ENCODE results near the gene MAGIX.
"Not testable (repeated sequence)": the region's sequence is repeated elsewhere in the genome, so short reads cannot be mapped to it uniquely, and the experiment has no call there.

MAGIX gene

DNA sequence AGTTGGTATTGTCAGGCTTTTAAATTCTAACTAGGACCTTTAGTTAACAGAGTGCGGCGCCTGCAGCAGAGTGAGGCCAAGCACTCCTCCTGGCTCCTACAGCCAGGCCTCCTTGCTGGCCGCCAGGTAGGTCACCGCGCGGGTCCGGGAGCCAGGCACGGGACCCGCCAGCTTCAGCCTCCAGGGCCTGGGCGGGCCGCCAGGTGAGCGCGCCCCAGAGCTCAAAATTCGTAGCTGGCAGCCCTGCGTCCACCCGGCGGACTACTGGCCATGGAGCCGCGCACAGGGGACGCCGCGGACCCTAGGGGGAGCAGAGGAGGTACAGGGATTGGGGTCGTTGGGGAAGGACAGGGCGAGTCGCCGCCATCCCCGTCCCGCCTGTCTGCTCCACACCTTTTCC, at the start of gene MAGIX:
MAGIX (plus strand) TSS at position 139 of the 400 bp plus-strand sequence; CDS start at position 271, 132 bp downstream.
- no peak for FAIRE-seq

DNA sequence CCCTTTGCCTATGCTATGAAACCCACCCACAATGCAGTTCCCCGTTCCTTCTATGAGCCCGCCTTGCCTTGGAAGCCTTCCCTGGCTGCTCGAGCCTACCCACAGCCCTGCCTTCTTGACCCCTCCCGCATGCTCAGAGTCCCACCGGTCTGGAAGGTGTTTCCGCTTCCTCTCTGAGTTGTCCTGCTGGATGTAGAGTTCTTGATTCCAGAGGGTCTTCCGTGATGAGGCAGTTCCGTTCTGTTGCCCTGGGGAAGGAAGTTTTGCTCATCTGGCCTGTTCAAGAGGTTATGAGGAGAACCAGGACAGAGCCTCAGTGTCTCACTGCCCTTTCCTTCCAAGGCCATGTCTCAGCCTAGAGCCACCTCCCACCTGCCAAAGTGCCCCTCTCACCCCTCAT, 46.5 kb upstream of the MAGIX start:
- no peak for FAIRE-seq

DNA sequence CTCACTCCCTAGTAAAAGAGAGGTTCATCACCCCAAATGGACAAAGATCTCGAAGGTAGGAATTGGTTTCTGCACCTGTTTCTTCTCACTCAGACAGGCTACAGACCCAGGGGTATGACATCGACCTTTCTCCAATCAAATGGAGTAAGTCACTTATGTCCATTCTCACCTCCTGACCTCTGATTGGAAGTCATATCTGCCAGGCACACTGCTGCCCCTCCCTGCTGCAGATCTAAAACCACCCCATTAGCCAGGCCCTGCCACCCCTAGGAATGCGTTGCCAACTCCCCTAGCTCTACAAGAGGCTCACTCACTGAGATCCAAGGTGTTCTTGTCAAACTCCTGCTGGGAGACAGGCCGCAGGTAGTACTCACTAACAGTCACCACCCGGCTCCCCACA, 45.8 kb upstream of the MAGIX start:
- no peak for FAIRE-seq

DNA sequence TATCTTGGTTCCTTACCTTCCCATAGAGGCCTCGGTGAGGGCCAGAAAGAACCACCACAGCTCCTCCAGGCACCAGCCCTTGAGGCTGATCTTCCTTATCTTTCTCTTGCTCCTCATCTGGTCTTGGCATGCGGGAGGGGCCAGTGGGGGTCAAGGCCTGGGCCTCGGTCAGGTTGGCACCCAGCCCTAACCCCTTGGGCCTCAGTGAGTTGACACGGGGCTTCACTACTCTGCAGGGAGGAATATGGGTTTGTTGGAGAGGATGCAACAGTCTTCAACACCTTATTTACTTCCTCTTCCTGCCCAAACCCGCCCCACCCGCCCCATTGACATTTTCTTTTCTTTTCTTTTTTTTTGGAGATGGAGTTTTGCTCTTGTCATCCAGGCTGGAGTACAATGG, 45.0 kb upstream of the MAGIX start:
- no peak for FAIRE-seq

DNA sequence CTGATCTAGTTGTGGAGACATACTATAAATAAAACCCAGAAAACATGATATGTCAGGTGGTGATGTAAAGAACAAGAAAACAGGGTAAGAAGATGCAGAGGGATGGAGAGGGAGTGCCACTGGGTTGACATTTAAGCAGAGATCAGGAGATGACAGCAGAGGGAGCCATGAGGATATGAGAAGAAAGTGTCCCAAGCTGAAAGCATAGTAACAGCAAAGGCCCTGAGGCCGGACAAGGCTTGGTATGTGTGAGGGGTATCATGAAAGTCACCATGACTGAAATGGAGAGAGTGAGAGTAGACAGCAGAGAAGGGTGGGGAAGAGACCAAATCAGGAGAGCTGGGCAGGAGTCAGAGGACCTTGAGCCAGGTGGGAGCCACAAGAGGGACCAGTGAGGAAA, 42.5 kb upstream of the MAGIX start:
- no peak for FAIRE-seq

DNA sequence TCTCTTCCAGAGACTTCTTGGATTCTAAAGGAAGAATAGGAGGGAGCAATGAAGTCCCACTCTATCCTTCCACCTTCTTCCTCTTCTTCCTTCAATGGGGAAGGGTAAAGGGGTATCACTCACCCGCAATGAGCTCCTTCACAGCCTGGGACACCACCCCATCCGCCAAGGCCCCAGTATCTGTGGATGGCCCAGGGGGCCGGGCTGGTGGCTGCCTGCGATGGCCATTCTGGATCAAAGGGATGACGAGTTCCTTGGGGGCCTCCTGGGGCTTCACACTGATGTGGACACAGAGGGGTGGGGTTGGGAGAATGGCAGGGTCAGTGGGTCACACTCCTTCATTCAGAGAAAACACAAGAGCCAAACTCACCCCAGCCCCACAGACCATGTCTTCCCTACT, 40.1 kb upstream of the MAGIX start:
- no peak for FAIRE-seq

DNA sequence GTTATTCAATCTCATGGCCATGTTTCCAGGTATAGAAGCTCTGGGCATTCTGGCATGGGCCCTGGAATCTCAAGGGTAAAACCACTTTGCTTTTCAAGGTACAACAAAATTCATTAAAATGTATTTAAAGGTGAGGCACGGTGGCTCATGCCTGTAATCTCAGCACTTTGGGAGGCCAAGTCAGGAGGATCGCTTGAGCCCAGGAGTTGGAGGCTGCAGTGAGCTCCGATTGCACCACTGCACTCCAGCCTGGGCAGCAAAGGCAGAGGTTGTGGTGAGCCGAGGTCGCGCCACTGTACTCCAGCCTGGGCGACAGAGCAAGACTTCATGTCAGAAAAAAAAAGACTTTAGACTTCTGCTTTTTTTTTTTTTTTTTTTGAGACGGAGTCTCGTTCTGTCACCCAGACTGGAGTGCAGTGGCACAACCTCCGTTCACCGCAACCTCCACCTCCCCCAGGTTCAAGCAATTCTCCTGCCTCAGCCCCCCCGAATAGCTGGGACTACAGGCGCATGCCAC, 34.8 kb upstream of the MAGIX start:
- not testable (repeated sequence) for FAIRE-seq

DNA sequence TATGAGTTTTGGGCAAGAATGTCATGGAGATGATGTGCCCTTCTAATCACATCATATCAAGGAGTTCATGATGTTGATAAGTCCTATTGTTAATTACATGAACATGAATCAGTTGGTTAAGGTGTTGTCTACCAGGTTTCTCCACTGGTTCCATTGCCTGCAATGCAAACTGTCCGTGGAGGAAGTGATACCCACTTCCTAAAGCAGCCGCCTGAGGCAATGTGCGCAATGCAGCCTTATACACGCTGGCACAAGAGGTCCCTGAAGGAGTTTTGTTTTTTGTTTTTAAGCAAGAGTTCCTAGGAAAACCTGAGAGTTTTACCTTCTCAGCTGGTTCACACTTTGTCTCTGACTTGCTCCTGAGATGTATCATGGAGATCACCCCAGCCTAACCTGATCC, 33.1 kb upstream of the MAGIX start:
- FAIRE-seq, result no peak

DNA sequence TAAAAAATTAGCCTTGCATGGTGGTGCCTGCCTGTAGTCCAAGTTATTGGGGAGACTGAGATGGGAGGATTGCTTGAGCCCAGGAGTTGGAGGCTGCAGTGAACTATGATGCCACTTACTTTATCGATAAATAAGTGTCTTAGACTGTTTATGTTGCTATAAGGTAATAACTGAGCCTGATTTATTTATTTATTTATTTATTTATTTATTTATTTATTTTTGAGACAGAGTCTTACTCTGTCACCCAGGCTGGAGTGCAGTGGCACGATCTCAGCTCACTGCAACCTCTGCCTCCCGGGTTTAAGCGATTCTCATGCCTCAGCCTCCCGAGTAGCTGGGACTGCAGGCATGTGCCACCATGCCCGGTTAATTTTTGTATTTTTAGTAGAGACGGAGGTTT, 30.3 kb upstream of the MAGIX start:
- FAIRE-seq, result not testable (repeated sequence)

DNA sequence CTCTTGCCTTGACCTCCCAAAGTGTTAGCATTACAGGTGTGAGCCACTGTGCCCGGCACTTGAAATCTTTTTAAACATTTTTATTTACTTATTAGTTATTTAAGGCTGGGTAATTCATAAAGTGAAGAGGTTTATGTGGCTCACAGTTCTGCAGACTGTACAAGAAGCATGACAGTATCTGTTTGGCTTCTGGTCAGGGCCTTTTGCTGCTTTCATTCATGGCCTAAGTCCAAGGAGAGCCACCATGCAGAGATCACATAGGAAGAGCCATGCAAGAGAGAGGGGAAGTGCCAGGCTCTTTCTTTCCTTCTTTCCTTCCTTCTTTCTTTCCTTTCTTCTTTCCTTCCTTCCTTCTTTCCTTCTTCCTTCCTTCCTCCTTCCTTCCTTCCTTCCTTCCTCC, 28.8 kb upstream of the MAGIX start:
- no peak for FAIRE-seq

DNA sequence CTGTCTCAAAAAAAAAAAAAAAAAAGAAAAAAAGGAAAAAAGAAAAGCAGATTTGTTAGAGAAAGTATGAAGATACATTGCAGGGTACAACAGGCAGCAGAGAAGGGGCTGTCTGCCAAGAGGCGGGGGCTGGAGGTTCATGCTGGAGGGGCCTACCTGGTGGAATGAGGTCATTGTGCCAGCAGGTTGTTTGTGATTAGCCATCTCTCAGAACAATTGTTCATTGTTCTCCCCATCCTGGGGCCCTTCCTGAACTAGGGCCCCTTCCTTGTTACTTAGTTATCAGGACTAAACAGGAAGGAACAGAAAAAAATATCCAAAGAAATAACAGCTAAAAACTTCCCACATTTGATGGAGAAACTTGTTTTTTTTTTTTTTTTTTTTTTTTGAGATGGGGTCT, 25.1 kb upstream of the MAGIX start:
- no peak for FAIRE-seq

DNA sequence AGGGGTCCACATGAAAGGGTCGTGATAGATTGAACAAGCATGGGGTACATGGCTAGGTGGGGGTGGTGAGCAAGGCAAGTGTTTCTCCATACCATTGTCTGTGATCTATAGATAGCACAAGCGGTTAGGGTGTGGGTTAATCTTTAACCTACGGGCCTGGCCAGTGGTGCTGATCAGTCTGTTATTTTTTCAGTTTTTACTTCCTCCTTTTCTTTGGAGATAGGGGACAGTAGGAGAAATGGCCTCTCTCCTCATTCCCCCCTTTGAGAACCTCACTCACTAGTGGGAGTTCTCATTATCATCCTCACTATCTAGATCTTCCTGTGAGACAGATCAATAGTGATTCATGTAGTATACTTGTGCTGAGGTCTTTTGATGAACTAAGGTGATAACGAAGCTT, 22.8 kb upstream of the MAGIX start:
- no peak for FAIRE-seq

DNA sequence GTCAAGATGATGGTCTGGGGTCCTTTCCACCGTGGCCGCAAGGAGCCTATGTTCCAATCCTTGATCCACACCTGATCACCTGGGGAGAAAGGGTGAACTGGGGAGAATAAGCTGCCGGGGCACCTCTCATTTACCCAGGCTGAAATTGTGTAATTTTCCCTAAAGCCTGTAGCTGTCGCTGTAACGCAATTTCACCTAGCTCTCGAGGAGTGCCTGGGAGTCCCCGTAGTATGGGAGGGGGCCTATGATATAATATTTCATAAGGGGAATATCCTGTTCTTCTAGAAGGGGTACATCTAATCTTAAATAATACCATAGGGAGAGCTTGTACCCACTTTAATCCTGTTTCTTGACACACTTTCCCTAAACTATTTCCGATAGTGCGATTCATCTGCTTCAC, 20.3 kb upstream of the MAGIX start:
- not testable (repeated sequence) for FAIRE-seq

DNA sequence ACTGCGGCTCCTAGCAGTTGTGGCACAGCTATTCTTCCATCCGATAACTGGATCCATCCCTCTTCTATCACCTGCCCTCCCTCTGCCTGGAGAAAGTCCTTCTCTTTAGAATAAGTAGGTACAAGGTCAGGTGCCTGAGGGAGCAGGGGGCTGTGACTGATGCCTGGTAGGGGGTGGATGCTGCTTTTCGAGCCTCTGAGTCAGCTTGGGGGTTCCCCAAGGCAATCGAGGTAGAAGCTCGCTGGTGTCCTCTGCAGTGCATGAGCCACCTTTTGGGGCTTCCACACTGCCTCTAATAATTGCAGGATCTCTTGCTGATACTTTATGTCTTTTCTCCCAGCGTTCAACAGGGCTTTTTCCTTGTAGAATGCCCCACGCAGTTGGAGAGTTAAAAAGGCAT, 19.4 kb upstream of the MAGIX start:
- not testable (repeated sequence) for FAIRE-seq

DNA sequence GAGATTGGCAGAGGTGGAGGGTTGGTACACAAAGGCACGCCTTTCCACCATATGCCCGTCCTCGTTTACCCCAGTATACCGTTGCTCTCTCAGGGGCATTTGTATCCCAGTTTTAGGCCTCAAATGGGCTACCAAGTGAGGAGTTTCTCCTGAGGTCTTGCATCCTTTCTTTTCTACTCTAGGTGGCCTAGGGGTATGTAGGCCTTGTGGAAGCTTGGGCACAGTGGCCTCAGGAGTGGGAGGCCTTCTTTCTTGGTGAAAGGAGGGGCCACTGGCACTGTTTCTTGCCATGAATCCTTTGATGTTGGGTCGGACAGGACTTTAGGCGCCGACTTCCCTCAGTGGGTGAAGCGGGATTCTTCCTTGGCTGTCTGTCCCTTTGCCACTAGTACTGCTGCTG, 15.3 kb upstream of the MAGIX start:
- no peak for FAIRE-seq

DNA sequence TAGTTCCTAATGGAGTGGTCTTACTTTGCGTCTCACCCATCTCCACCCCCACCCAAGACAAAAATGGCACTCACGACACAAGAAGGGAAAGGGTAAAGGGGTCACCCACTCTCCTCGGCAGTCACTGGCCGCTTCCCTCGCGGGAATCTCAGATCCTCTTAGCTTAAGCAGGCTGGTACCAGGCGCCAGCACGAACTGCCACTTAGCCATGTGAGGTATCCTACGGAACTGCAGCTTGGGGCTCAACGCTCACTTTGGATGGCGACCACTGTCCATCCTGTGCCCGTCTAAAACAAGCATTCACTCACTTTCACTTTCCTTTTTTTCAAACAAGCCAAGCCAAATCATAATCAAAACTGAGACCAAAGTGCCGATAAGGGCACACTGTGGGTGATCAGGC, 14.6 kb upstream of the MAGIX start:
- FAIRE-seq, result no peak

DNA sequence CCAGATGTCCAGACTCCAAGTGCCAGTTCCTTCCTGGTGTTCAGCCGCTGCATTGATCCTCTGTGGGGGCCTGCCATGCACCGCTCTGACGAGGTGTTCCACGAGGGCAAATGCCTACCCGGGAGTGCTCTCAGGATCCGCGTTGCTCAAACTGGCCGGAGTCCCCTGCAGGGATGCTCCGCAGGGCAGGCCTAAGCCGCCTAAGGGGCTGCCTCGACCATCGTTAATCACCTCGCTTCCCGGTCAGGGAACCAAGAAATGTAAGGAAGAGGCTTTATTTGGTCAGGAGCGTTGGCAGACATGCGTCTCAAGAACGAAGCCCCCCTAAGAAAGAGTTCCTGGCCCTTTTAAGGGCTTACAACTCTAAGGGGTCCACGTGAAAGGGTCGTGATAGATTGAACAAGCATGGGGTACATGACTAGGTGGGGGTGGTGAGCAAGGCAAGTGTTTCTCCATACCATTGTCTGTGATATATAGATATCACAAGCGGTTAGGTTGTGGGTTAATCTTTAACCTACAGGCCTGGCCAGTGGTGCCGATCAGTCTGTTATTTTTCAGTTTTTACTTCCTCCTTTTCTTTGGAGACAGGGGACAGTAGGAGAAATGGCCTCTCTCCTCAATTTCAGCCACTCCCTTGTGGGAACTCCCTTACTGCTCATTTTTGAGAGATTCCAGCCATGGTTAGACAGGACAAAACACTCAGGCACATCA, 14.0 kb upstream of the MAGIX start:
- not testable (repeated sequence) for FAIRE-seq

DNA sequence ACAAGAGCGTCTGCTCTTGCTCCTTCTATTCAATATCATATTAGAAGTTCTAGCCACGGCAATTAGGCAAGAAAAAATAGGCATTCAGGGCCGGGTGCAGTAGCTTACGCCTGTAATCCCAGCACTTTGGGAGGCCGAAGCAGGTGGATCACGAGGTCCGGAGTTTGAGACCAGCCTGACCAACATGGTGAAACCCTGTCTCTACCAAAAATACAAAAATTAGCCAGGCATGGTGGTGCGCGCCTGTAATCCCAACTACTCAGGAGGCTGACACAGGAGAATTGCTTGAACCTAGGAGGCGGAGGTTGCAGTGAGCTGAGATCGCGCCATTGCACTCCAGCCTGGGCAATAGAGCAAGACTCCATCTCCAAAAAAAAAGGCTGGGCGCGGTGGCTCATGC, 13.3 kb upstream of the MAGIX start:
- not testable (repeated sequence) for FAIRE-seq

DNA sequence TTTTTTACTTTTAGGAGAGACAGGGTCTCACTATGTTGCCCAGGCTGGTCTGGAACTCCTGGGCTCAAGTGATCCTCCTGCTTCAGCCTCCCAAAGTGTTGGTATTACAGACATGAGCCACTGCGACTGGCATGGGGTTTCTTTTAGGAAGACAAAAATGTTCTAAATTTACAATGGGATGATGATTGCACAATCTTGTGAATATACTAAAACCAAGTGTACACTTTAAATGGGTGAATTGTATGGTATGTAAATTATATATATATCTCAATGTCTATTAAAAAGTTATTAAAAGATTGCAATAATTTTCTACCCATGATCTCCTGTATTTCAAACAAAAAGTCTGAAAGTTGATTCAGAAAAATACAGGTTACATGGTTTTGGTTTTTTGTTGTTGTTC, 9.1 kb upstream of the MAGIX start:
- no peak for FAIRE-seq

DNA sequence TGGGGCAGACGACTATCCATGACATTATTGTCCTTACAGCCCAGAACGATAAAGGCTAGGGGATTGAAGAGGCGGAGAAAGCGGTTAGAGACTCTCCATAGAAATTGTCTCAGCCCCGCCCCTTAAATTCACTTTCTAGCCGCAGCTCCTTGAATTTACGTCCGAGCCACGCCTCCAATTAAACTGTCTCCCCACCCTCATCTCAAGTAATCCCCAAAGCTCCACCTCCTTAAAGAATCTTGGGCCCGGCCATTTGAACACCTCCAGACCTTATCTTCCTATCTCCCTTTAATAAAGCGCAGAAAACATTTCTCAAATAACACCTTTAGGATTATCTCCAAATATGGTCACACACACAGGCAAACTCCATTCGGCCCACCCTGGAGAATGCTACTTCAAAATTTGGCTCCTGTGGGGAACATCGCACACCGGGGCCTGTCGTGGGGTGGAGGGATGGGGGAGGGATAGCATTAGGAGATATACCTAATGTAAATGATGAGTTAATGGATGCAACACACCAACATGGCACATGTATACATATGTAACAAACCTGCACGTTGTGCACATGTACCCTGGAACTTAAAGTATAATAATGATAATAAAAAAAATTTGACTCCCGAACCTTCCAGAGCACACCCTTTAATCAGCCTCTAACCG, 7.2 kb upstream of the MAGIX start:
- peak; percentile 49 for FAIRE-seq

DNA sequence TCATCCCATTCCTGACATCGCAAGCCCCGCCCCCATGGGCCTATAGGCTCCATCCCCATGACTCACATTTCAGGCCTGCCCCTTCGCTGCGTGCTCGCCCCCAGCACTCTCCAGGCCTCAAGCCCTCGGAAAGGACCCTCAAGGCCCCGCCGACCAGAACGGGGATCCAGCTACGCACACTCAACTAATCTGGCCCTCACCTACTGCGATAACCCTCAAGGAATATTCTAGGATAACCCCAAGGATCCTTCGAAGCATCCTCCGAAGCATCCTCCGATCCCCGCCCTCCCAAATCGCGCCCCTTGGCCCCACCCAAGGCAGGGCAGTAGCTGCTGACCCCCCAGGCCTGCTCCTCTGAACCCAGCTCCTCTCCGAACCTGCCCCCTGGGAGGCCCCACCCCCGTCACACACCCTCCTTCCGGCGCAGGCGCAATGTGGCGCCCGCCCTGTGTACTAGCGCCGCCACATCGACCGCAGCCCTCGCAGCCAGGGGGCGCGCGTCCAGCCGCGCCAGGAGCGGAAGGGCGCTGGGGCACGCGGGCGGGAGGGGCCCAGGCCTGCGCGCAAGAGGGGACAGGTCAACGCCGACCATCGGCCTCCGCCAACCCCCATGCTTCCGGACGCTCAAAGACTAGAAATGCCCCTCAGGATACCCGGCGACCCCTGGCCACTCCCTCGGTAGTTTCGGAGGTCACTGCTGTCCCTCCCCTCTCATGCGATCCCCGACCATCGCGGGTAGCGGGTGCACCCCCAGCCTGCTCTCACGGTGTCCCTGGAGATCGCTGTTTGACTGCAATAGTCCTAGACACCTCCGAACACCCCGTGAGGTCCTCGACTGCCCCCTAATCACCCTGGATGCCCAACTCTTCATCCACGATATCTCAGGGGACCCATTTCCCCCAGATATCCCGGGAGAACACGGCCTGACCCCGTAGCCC, 6.4 kb upstream of the MAGIX start:
- FAIRE-seq, result no peak

DNA sequence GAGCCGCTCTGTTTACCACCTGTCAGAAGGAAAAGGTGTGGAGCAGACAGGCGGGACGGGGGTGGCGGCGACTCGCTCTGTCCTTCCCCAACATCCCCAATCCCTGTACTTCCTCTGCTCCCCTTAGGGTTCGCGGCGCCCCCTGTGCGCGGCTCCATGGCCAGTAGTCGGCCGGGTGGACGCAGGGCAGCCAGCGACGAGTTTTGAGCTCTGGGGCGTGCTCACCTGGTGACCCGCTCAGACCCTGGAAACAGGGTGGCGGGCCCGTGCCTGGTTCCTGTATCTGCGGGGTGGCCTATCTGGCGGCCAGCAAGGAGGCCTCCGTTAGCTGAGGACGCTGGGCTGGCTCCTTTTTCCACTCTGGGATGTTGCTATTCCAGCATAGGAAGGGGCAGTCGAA, 5.4 kb upstream of the MAGIX start:
- FAIRE-seq, result no peak

DNA sequence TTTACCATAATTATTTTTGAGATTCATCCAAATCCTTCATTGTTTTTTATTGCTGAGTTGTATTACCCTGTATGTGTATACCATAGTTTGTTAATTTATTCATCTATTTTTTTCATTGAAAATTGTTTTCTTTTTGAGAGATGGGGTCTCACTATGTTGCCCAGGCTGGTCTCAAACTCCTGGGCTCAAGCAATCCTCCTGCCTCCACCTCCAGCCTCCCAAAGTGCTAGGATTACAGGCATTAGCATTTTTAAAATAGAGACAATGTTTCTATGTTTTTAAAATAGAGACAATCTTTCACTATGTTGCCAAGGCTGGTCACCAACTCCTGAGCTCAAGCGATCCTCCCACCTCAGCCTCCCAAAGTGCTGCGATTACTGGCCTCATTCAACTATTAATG, 1.6 kb upstream of the MAGIX start:
- no peak for FAIRE-seq

DNA sequence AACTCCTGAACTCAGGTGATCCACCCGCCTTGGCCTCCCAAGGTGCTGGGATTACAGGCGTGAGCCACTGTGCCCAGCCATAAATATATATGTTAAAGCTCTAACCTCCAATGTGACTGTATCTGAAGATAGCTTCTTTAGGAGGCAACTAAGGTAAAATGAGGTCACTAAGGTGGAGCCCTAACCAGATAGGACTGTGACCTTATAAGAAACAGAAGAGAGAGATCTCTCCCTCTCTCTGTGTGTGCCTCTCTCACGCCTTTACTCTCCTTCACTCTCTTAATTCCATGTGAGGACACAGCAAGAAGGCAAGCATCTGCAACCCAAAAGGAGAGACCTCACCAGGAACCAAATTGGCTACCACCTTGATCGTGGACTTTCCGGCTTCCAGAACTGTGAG, 926 bp upstream of the MAGIX start:
- FAIRE-seq, result no peak
